ENCODE results near the gene GLP2R.

The GLP2R gene

GRCh38 chr17:9878786-9879525 is 53.2 kb downstream of the GLP2R start:
- TF ChIP-seq MYC (IDR thresholded peaks at IDR 0.05; ENCODE audit: low read depth, low read length) (no peak), CTCF (IDR thresholded peaks at IDR 0.05; ENCODE audit: low read depth, low read length) (no peak), POLR2A (IDR thresholded peaks at IDR 0.05; ENCODE audit: extremely low read depth, insufficient read length) (no peak)
- TF ChIP-seq, protein P1, sequence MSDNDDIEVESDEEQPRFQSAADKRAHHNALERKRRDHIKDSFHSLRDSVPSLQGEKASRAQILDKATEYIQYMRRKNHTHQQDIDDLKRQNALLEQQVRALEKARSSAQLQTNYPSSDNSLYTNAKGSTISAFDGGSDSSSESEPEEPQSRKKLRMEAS (IDR thresholded peaks at IDR 0.05; ENCODE audit: low read depth, low read length): no peak
- peak; percentile 71 for DNase-seq (ENCODE audit: low read depth)
- no peak overlapping the region for H3K4me3 ChIP-seq (ENCODE audit: low read depth, low read length)

DNA sequence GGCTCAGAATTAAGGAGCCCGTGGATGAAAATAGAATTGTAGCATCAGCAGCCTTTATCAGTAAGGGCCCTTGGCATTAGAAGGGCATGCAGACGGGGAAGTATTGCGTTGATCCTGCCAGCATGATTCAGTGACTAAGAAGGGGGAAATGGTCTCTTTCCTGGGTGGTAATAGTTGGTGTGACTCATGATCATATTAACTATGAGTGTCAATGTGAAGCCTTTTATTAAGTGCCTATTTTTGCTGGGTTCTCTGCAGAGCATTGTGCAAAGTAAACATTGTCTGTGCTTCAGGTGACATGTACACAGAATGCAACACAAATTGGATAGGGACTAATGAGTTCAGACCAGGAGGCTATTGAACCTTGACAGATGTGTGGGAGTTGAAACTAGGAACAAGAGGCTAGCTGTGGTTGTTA is 54.9 kb downstream of the GLP2R start:
- TF ChIP-seq POLR2A (IDR thresholded peaks at IDR 0.05; ENCODE audit: extremely low read depth, insufficient read length): no peak
- TF ChIP-seq CTCF (IDR thresholded peaks at IDR 0.05; ENCODE audit: low read depth, low read length): no peak
- TF ChIP-seq, protein P1 (IDR thresholded peaks at IDR 0.05; ENCODE audit: low read depth, low read length): no peak
- TF ChIP-seq MYC (IDR thresholded peaks at IDR 0.05; ENCODE audit: low read depth, low read length): no peak
- no peak overlapping the region for H3K4me3 ChIP-seq (ENCODE audit: low read depth, low read length)
- peak; percentile 76 for DNase-seq (ENCODE audit: low read depth)

DNA sequence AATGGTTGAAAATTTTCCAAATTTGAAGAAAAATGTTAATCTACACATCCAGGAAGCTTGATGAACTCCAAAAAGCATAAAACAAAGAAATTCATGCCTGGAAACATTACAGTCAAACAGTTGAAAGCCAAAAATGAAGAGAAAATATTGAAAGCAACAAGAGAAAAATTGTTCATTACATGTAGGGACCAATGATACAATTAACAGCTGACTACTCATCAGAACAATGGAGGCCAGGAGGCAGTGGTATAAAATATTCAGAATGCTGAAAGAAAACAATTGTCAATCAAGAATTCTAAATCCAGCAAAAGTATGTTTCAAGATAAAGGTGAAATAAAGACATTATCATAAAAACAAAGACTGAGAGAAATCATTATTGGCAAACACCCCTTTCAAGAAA is 57.7 kb downstream of the GLP2R start:
- no peak for DNase-seq (ENCODE audit: low read depth)
- no peak overlapping the region for H3K4me3 ChIP-seq (ENCODE audit: low read depth, low read length)
- TF ChIP-seq POLR2A (IDR thresholded peaks at IDR 0.05; ENCODE audit: extremely low read depth, insufficient read length) (no peak), MYC (IDR thresholded peaks at IDR 0.05; ENCODE audit: low read depth, low read length) (no peak), CTCF (IDR thresholded peaks at IDR 0.05; ENCODE audit: low read depth, low read length) (no peak)
- TF ChIP-seq, protein P1 (IDR thresholded peaks at IDR 0.05; ENCODE audit: low read depth, low read length): no peak

GRCh38 chr17:9886141-9886930 is 60.6 kb downstream of the GLP2R start:
- no peak for DNase-seq (ENCODE audit: low read depth)
- TF ChIP-seq POLR2A (IDR thresholded peaks at IDR 0.05; ENCODE audit: extremely low read depth, insufficient read length): no peak
- no peak for TF ChIP-seq CTCF (IDR thresholded peaks at IDR 0.05; ENCODE audit: low read depth, low read length)
- TF ChIP-seq, protein P1 (IDR thresholded peaks at IDR 0.05; ENCODE audit: low read depth, low read length): no peak
- TF ChIP-seq MYC (IDR thresholded peaks at IDR 0.05; ENCODE audit: low read depth, low read length): no peak
- no peak overlapping the region for H3K4me3 ChIP-seq (ENCODE audit: low read depth, low read length)

- no peak overlapping the region for H3K4me3 ChIP-seq (ENCODE audit: low read depth, low read length)
- TF ChIP-seq MYC (IDR thresholded peaks at IDR 0.05; ENCODE audit: low read depth, low read length) (no peak), POLR2A (IDR thresholded peaks at IDR 0.05; ENCODE audit: extremely low read depth, insufficient read length) (no peak)
- TF ChIP-seq, protein P1 (IDR thresholded peaks at IDR 0.05; ENCODE audit: low read depth, low read length): no peak
- DNase-seq (ENCODE audit: low read depth): no peak
These were observed 61.8 kb downstream of the GLP2R start for GRCh38 chr17:9887508-9887907.

DNA sequence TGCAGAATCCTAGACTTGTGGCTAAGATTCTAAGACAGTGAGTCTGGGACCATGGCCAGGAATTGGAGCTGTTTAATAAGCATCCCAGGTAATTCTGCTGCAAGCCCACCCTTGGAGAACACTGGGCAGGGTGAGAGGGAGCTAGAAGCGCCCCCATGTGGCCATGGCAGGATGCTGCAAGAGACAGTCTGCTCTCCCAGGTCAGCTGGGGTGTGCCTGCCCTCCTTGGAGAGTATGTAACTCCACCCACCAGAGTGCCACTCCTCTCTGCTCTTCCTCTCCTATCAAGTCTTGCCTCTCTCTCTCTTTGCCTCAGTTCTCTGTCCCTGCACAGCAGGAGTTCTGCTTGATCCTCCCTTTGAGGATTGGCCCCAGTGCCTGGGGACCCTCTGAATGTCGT is 64.4 kb downstream of the GLP2R start:
- no peak overlapping the region for H3K4me3 ChIP-seq (ENCODE audit: low read depth, low read length)
- DNase-seq (ENCODE audit: low read depth): peak; percentile 75
- TF ChIP-seq, protein P1 (IDR thresholded peaks at IDR 0.05; ENCODE audit: low read depth, low read length): 0 out of 2 replicates have a peak, but pooled peaks have one; percentile 20
- TF ChIP-seq MYC (IDR thresholded peaks at IDR 0.05; ENCODE audit: low read depth, low read length) (no peak), CTCF (IDR thresholded peaks at IDR 0.05; ENCODE audit: low read depth, low read length) (peak; percentile 96)

Measured in NB4 (cell line).